ENCODE measurements around the gene TK1.
"Not testable (repeated sequence)": the region's sequence is repeated elsewhere in the genome, so short reads cannot be mapped to it uniquely, and the experiment has no call there.

The TK1 gene

DNA sequence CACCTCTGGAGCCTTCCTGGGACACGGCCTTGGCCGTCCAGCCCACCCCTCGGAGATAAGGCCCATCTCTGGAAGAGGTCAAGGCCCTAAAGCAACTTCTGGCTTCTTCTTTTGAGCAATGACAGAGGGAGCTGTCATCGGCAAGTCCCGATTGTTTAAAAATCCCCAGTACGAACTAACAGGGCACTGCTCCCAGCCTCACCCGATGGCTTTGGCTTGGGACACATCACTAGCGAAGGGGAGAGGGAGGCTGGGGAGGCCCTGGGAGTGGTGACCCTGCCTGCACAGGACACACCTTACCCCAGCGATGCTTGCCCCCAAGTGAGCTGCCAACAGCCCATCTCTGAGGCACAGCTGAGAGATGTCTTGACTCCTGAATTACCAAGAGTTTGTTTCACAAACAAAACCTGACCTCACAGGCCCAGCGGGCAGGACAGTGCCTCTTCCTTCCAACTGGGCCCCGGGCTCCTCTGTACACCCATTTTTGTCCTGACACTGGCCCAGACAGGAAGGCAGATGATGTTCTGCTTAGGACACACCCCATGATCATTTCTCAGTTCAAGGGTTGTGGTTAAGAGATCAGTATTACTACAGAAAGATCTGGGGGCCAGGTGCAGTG, 13.6 kb downstream of the TK1 start:
- no peaks in the 10 kb centered on the region for H3K9me3 ChIP-seq (ENCODE audit: low read length)
- peaks cover 46% of the 10 kb centered on the region for H3K4me1 ChIP-seq (ENCODE audit: insufficient read depth, low read length)
- H3K27me3 ChIP-seq (ENCODE audit: control insufficient read depth in 1 of 2, insufficient read depth in 2 of 2, low read length in 2 of 2), result no peaks in the 10 kb centered on the region
- H3K9ac ChIP-seq (ENCODE audit: low read length), result no peak overlapping the region
- no peak overlapping the region for H3K4me3 ChIP-seq (ENCODE audit: low read depth in 1 of 2, low read length in 2 of 2)
- H3K27ac ChIP-seq (ENCODE audit: low read depth, low read length), result peak overlapping the region; percentile 27
- H3K36me3 ChIP-seq (ENCODE audit: insufficient read depth, low read length), result no peaks in the 10 kb centered on the region

- peaks cover 49% of the 10 kb centered on the region for H3K4me1 ChIP-seq (ENCODE audit: insufficient read depth, low read length)
- H3K9ac ChIP-seq (ENCODE audit: low read length), result no peak overlapping the region
Observed at GRCh38 chr17:78172249-78173051, 14.4 kb downstream of the TK1 start.

GRCh38 chr17:78171591-78172248, 15.1 kb downstream of the TK1 start:
- H3K27me3 ChIP-seq (ENCODE audit: control insufficient read depth in 1 of 2, insufficient read depth in 2 of 2, low read length in 2 of 2); H3K9ac ChIP-seq (ENCODE audit: low read length); H3K9me3 ChIP-seq (ENCODE audit: low read length); H3K4me3 ChIP-seq (ENCODE audit: low read depth in 1 of 2, low read length in 2 of 2); H3K27ac ChIP-seq (ENCODE audit: low read depth, low read length); H3K36me3 ChIP-seq (ENCODE audit: insufficient read depth, low read length): not testable (repeated sequence)
- H3K4me1 ChIP-seq (ENCODE audit: insufficient read depth, low read length), result peaks cover 49% of the 10 kb centered on the region

More at GRCh38 chr17:78172249-78173051, 14.4 kb downstream of the TK1 start:
- Histone ChIP-seq H3K27ac (ENCODE audit: low read depth, low read length) (peak overlapping the region; percentile 27), H3K9me3 (ENCODE audit: low read length) (no peaks in the 10 kb centered on the region), H3K27me3 (ENCODE audit: control insufficient read depth in 1 of 2, insufficient read depth in 2 of 2, low read length in 2 of 2) (no peaks in the 10 kb centered on the region), H3K36me3 (ENCODE audit: insufficient read depth, low read length) (no peaks in the 10 kb centered on the region), H3K4me3 (ENCODE audit: low read depth in 1 of 2, low read length in 2 of 2) (no peak overlapping the region)

GRCh38 chr17:78170692-78171590, 15.9 kb downstream of the TK1 start:
- H3K9ac ChIP-seq (ENCODE audit: low read length), result no peak overlapping the region
- peaks cover 41% of the 10 kb centered on the region for H3K4me1 ChIP-seq (ENCODE audit: insufficient read depth, low read length)
- no peaks in the 10 kb centered on the region for H3K9me3 ChIP-seq (ENCODE audit: low read length)
- no peaks in the 10 kb centered on the region for H3K27me3 ChIP-seq (ENCODE audit: control insufficient read depth in 1 of 2, insufficient read depth in 2 of 2, low read length in 2 of 2)
- H3K4me3 ChIP-seq (ENCODE audit: low read depth in 1 of 2, low read length in 2 of 2), result no peak overlapping the region
- H3K27ac ChIP-seq (ENCODE audit: low read depth, low read length), result no peak overlapping the region
- H3K36me3 ChIP-seq (ENCODE audit: insufficient read depth, low read length), result no peaks in the 10 kb centered on the region

GRCh38 chr17:78168903-78169793, 17.7 kb downstream of the TK1 start:
- no peaks in the 10 kb centered on the region for H3K9me3 ChIP-seq (ENCODE audit: low read length)
- peak overlapping the region; percentile 44 for H3K27ac ChIP-seq (ENCODE audit: low read depth, low read length)
- no peaks in the 10 kb centered on the region for H3K27me3 ChIP-seq (ENCODE audit: control insufficient read depth in 1 of 2, insufficient read depth in 2 of 2, low read length in 2 of 2)
- peak overlapping the region; percentile 53 for H3K9ac ChIP-seq (ENCODE audit: low read length)
- H3K36me3 ChIP-seq (ENCODE audit: insufficient read depth, low read length), result no peaks in the 10 kb centered on the region
- H3K4me3 ChIP-seq (ENCODE audit: low read depth in 1 of 2, low read length in 2 of 2), result peak overlapping the region; percentile 60 to 74
- peaks cover 29% of the 10 kb centered on the region for H3K4me1 ChIP-seq (ENCODE audit: insufficient read depth, low read length)

DNA sequence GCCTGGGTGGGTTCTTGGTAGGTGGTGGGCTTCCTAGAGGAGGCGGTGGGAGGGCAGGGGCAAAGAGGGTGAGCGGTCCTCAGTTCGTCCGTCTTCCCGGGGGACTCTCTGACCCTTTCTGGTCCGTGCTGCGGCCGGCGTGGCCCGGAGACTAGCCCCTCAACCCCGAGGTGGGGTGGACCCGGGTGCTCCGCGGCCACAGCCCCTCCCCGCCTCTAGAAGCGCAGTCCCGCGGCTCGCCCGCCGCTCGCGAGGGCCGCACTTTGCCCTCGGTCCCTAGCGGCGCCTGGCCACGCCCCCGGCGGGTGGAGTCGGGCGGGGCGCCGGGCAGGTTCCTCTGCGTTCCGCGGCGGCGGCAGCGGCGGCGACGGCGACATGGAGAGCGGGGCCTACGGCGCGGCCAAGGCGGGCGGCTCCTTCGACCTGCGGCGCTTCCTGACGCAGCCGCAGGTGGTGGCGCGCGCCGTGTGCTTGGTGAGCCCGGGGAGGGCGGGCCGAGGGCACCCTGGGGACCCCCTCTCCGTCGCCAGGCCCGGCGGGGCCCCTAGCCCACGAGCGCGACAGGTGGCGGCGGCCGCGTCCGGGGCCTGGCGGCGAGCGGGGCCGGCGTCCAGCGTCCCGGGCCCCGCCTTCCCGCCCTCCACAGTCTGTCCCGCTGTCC, 18.5 kb downstream of the TK1 start, which contains the start of gene SYNGR2:
SYNGR2 (plus strand) TSS at position 340 of the 661 bp plus-strand sequence; CDS start at position 376, 36 bp downstream.
- Histone ChIP-seq H3K27ac (ENCODE audit: low read depth, low read length) (peak within 1 kb of the TSS; percentile 44), H3K9ac (ENCODE audit: low read length) (peak within 1 kb of the TSS; percentile 53), H3K36me3 (ENCODE audit: insufficient read depth, low read length) (no peaks in the 10 kb centered on the region), H3K4me1 (ENCODE audit: insufficient read depth, low read length) (peaks cover 26% of the 10 kb centered on the region), H3K9me3 (ENCODE audit: low read length) (no peaks in the 10 kb centered on the region), H3K4me3 (ENCODE audit: low read depth in 1 of 2, low read length in 2 of 2) (peak within 1 kb of the TSS; percentile 60 to 74), H3K27me3 (ENCODE audit: control insufficient read depth in 1 of 2, insufficient read depth in 2 of 2, low read length in 2 of 2) (no peaks in the 10 kb centered on the region)

DNA sequence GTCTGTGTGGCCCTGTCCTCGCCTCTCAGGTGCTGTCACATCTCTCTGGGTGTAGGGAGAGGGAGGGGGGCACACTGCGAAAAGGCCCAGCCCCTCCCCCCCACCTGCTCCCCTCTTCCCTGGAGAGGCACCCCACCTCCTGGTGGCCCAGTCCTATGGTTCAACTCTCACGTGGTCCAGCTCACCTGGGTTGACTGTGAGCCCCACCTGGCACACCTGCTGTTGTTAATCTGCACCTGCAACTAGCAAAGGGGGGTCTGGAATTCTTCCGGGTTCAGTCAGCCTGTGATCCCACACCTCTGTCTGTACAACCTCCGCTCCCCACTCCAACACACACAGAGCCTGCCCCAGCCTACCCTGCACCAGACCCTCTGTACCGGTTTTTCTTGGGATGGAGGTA, 20.4 kb downstream of the TK1 start:
- Histone ChIP-seq H3K27me3 (ENCODE audit: control insufficient read depth in 1 of 2, insufficient read depth in 2 of 2, low read length in 2 of 2) (no peaks in the 10 kb centered on the region), H3K27ac (ENCODE audit: low read depth, low read length) (no peak overlapping the region), H3K9me3 (ENCODE audit: low read length) (no peaks in the 10 kb centered on the region), H3K4me1 (ENCODE audit: insufficient read depth, low read length) (peaks cover 10% of the 10 kb centered on the region), H3K4me3 (ENCODE audit: low read depth in 1 of 2, low read length in 2 of 2) (no peak overlapping the region), H3K36me3 (ENCODE audit: insufficient read depth, low read length) (no peaks in the 10 kb centered on the region), H3K9ac (ENCODE audit: low read length) (no peak overlapping the region)

DNA sequence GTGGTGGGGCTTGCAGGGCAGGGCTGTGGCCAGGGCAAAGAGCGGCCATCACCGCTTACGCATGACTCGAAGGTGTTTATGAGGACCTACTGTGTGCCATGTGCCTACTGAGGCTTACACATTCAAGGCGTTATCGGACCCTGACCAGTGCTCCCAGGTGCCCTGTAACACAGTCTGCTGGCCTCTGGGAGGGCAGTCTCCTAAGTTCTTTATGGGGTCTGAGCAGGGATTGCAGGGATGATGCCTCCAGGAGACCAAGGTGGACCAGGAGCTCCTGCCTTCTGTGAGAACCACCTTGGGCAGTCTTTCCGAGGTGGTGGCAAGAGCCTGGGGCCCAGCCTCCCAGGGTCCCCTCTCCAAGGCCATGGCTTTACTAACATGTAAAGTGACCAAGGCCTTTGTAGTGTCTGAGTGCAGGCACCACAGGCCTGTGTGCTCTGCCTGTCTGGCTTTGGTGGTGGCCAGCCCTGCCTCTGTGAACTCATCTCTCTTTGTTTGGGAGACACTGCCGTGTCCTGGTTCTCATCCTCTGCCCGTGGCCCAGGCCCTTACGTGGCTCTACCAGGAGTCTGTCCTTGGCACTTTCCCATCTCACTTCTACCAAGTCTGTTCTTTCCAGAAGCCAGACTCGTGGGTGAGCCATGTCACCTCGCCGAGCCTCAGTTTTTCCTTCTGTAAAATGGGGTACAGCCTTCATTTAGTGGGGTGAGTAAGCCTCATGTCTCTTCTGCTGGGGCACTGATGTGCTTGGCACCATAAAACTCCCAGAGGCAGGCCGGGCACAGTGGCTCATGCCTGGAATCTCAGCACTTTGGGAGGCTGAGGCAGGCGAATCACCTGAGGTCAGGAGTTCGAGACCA, 21.9 kb downstream of the TK1 start:
- H3K9me3 ChIP-seq (ENCODE audit: low read length), result no peaks in the 10 kb centered on the region
- H3K9ac ChIP-seq (ENCODE audit: low read length), result no peak overlapping the region
- H3K27me3 ChIP-seq (ENCODE audit: control insufficient read depth in 1 of 2, insufficient read depth in 2 of 2, low read length in 2 of 2), result no peaks in the 10 kb centered on the region
- H3K36me3 ChIP-seq (ENCODE audit: insufficient read depth, low read length), result no peaks in the 10 kb centered on the region
- H3K27ac ChIP-seq (ENCODE audit: low read depth, low read length), result no peak overlapping the region
- peaks cover 9% of the 10 kb centered on the region for H3K4me1 ChIP-seq (ENCODE audit: insufficient read depth, low read length)
- no peak overlapping the region for H3K4me3 ChIP-seq (ENCODE audit: low read depth in 1 of 2, low read length in 2 of 2)

GRCh38 chr17:78163881-78164747, 22.7 kb downstream of the TK1 start:
- Histone ChIP-seq H3K4me3 (ENCODE audit: low read depth in 1 of 2, low read length in 2 of 2) (no peak overlapping the region), H3K9ac (ENCODE audit: low read length) (no peak overlapping the region), H3K36me3 (ENCODE audit: insufficient read depth, low read length) (no peaks in the 10 kb centered on the region), H3K27ac (ENCODE audit: low read depth, low read length) (no peak overlapping the region), H3K4me1 (ENCODE audit: insufficient read depth, low read length) (peaks cover 3% of the 10 kb centered on the region), H3K27me3 (ENCODE audit: control insufficient read depth in 1 of 2, insufficient read depth in 2 of 2, low read length in 2 of 2) (no peaks in the 10 kb centered on the region), H3K9me3 (ENCODE audit: low read length) (no peaks in the 10 kb centered on the region)
